A549 treated with CORT108297 at 1 μM for 4 hours (cell line): ENCODE measurements around the gene MID1IP1. TPM values are rescaled to one million over a fixed set of nuclear protein-coding genes. Genes with fewer than 3 reads are reported as not detected.

Experiments
- total RNA-seq: library from RNA; stranded (reverse); fragments of 200-300 nt; extraction: Qiagen RNA extraction; gene quantifications from 5 replicates; pipeline ENCODE4 v1.2.3, GENCODE V29; 2022

Gene MID1IP1, protein sequence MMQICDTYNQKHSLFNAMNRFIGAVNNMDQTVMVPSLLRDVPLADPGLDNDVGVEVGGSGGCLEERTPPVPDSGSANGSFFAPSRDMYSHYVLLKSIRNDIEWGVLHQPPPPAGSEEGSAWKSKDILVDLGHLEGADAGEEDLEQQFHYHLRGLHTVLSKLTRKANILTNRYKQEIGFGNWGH
- total RNA-seq = 28.3 to 41.6 TPM (median 36.4 TPM) in 5 replicates

DNA sequence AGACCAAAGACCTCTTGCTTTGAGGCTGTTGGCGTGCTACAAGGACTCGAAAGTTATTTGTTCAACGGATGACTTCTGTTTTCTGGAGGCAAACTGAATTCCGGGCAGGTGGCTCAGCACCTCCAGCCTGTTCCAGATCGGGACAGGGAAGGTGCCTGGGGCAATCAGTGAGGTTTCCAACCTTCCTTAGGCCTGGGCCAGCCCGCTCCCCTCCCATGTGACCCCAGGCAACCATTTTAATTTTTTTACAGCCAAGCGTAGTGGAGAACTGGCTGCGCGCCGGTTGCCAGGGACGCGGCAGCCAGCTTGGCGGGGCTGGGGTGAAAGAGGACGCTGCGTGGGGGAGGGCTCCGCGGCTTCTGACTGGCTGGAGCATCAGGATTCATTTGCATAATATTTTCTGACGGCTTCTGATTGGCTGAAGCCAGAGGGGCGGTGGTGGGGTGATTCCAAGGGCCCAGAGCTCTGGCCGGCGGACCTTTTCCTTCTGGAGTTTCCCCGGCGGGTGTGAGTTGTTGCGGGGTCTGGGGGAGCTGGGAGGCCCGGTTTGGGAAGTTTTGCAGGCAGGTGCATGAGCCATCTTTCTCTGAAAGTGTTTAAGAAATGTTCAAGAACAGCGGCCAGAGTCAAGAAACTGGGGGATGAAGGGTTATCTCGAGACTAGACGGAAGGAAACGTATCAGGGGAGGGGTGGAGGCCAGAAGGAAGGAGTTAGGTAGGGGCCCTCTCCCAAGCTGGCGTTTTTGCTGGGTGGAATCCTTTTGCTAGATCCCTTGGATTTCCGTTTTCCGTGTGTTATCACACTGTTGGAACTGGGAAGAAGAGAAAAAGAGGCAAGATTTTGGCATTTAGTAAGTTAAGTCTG, at the start of gene MID1IP1:
Gene MID1IP1 (plus strand): TSS at position 479 of the 865 bp plus-strand sequence. CDS start 3,488 bp downstream, outside the sequence.

Other genes with a start within 250 kb of the MID1IP1 start
- 2.6 to 3.2 TPM (median 2.9 TPM) in 5 replicates for gene TSPAN7, start 239.9 kb upstream of the MID1IP1 start, total RNA-seq